B cell (primary cell): ENCODE data around the gene SSPN. TPM values are rescaled to one million over a fixed set of nuclear protein-coding genes. Genes with fewer than 3 reads are reported as not detected.

Experiments used
- ATAC-seq: fragments of 200-7000 bp; cut with Tn5 transposase; one replicate; pipeline ENCODE4 v1.10.0; 2021; ENCODE audit warnings: low read depth, mild to moderate bottlenecking, moderate number of reproducible peaks, moderate library complexity
- CTCF ChIA-PET: fragments of 350-600 bp; sonication (Branson Sonifier 250); formaldehyde crosslinking; loops from one replicate; lab custom pipeline; 2021; ENCODE audit warnings: antibody characterized with exemption, inconsistent platforms; lab: Charles Lee
- POLR2A ChIA-PET: fragments of 350-600 bp; sonication (Branson Sonifier 250); formaldehyde crosslinking; loops from one replicate; lab custom pipeline; 2021; ENCODE audit warnings: antibody characterized with exemption; lab: Charles Lee
- DNase-seq: peaks from one replicate; pipeline ENCODE4 v3.0.0; 2013
- H2AFZ ChIP-seq: 2 replicates; pipeline ENCODE4 v1.6.1; 2012; ENCODE audit warnings: mild to moderate bottlenecking, low read depth, low read length; ENCODE audit not compliant: insufficient read depth, poor library complexity, severe bottlenecking
- H3K27ac ChIP-seq, 2 donors: 1 replicate in 1 of 2; 2 replicates in 1 of 2; pipeline ENCODE4 v1.5.1; 2012 to 2013; ENCODE audit warnings: low read length in 2 of 2, mild to moderate bottlenecking in 2 of 2, moderate library complexity in 1 of 2
- H3K27me3 ChIP-seq, 4 experiments: fragments of 200-600 bp in 1 of 4; sonication (generic) in 1 of 4; replicated peaks in 1 of 4; 1 replicate in 2 of 4; 2 replicates in 2 of 4; pipeline versions ENCODE4 v1.6.1 to v1.7.0; 2013 to 2016; ENCODE audit warnings: low read length in 3 of 4, mild to moderate bottlenecking in 2 of 4, mixed read lengths in 1 of 4, moderate library complexity in 1 of 4; ENCODE audit not compliant: insufficient read depth in 4 of 4, control insufficient read depth in 3 of 4; ENCODE audit errors: control extremely low read depth in 1 of 4
- H3K36me3 ChIP-seq, 2 experiments: replicated peaks in 1 of 2; 1 replicate in 1 of 2; 2 replicates in 1 of 2; pipeline versions ENCODE4 v1.6.1 to v1.7.1; 2013; ENCODE audit warnings: low read length in 1 of 2; ENCODE audit not compliant: insufficient read depth in 2 of 2, control insufficient read depth in 1 of 2; ENCODE audit errors: control extremely low read depth in 1 of 2, extremely low read depth in 1 of 2
- H3K4me1 ChIP-seq, 2 donors: fragments of 200-600 bp in 1 of 2; sonication (generic) in 1 of 2; 1 replicate in 1 of 2; 2 replicates in 1 of 2; pipeline versions ENCODE4 v1.5.1 to v1.6.1; 2013 to 2017; ENCODE audit warnings: low read length in 2 of 2; ENCODE audit not compliant: control insufficient read depth in 2 of 2, insufficient read depth in 2 of 2
- H3K4me2 ChIP-seq: replicated peaks from 2 replicates; pipeline ENCODE3; 2012; ENCODE audit warnings: mild to moderate bottlenecking, low read depth, low read length; ENCODE audit not compliant: poor library complexity, severe bottlenecking
- H3K4me3 ChIP-seq, 5 experiments: fragments of 200-600 bp in 1 of 5; sonication (generic) in 1 of 5; 1 replicate in 3 of 5; 2 replicates in 2 of 5; pipeline versions ENCODE4 v1.5.1 to v1.7.0; 2011 to 2016; ENCODE audit warnings: low read length in 4 of 5, mild to moderate bottlenecking in 4 of 5, low read depth in 2 of 5, control low read depth in 1 of 5, moderate library complexity in 1 of 5; ENCODE audit not compliant: insufficient read depth in 1 of 5; ENCODE audit errors: control extremely low read depth in 1 of 5, extremely low read depth in 1 of 5
- H3K79me2 ChIP-seq: fragments of 200-600 bp; sonication (generic); one replicate; pipeline ENCODE4 v1.6.0; 2016; ENCODE audit warnings: low read length; ENCODE audit not compliant: control insufficient read depth, insufficient read depth
- H3K9ac ChIP-seq: fragments of 200-600 bp; sonication (generic); 2 replicates; pipeline ENCODE4 v1.6.1; 2017; ENCODE audit warnings: mild to moderate bottlenecking, low read length, moderate library complexity
- H3K9me3 ChIP-seq, 3 donors: one replicate each; pipeline versions ENCODE4 v1.6.1 to v1.7.1; 2013; ENCODE audit warnings: low read length in 2 of 3; ENCODE audit not compliant: control insufficient read depth in 2 of 3, insufficient read depth in 1 of 3; ENCODE audit errors: control extremely low read depth in 1 of 3
- H4K20me1 ChIP-seq: 2 replicates; pipeline ENCODE4 v1.6.0; 2012; ENCODE audit warnings: mild to moderate bottlenecking, low read length; ENCODE audit not compliant: insufficient read depth, control insufficient read depth, poor library complexity, severe bottlenecking
- H3K27ac Mint-ChIP-seq: one replicate; pipeline ENCODE4 v1.8.0; 2021; ENCODE audit warnings: mixed read lengths
- H3K27me3 Mint-ChIP-seq: one replicate; pipeline ENCODE4 v1.8.0; 2021; ENCODE audit warnings: mixed read lengths
- H3K4me1 Mint-ChIP-seq: one replicate; pipeline ENCODE4 v1.8.0; 2021; ENCODE audit warnings: mixed read lengths
- H3K4me3 Mint-ChIP-seq: one replicate; pipeline ENCODE4 v1.8.0; 2021; ENCODE audit warnings: mixed read lengths
- H3K9me3 Mint-ChIP-seq: one replicate; pipeline ENCODE4 v1.8.0; 2022; ENCODE audit warnings: mixed read lengths; ENCODE audit not compliant: insufficient read depth
- EZH2 ChIP-seq: IDR thresholded peaks from 2 replicates; pipeline ENCODE4 v1.6.1; 2012; ENCODE audit warnings: borderline replicate concordance, low read depth, mild to moderate bottlenecking, moderate library complexity, low read length; ENCODE audit not compliant: insufficient read depth, poor library complexity, severe bottlenecking
- WGBS: methylation state at CpG from one replicate; pipeline ENCODE4 v1.1.5; 2013; ENCODE audit warnings: missing lambda C conversion rate; ENCODE audit not compliant: insufficient coverage; 5-methylcytosine and 5-hydroxymethylcytosine counted together
- intact Hi-C: fragments of 100-400 bp; cut with micrococcal nuclease; formaldehyde crosslinking; loops from one replicate; pipeline ENCODE4 v1.10.0; 2022
- polyA plus RNA-seq: library from polyadenylated mRNA; depleted of rRNA; stranded (reverse); fragments of >200 nt; gene quantifications from 2 replicates; pipeline ENCODE4 v1.2.3, GENCODE V29; 2012
- total RNA-seq, 2 donors: library from RNA; stranded (reverse); fragments of 120-200 nt in 1 of 2; gene quantifications; 1 replicate in 1 of 2; 2 replicates in 1 of 2; pipeline versions ENCODE4 v1.2.3 to v1.2.4, GENCODE V29; 2013 to 2022
- TF ChIP-seq, protein P1 (sequence below): fragments of 200-600 bp; IDR thresholded peaks from one replicate; pipeline ENCODE4 v1.8.0; 2022; ENCODE audit warnings: antibody characterized with exemption, mild to moderate bottlenecking

SSPN gene
- total and polyA plus RNA-seq, 2 donors (not counting 1 experiment from before 2014, with no cell fraction given): 18.3 to 19.6 TPM

DNA sequence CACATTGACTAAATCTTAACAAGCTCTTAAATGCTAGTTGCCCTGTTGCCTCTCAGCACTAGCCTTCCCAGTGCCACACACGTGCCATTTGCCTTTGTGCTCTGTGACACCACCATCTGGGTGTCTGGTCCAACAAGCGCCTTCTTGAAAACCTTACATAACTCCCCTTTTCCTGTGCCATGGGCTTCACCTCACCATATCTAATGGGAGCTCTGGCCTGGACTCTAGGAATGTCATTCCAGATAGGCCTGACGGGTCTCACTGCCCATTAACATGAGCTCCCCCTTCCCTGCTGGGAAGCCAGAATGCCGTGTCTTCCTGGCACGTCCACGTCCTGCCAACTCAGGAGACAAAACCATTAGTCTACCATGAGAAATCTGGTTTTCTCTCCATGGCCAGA is 24.4 kb downstream of the SSPN start:
- Mint-ChIP-seq H3K4me1 (peaks cover 3% of the 10 kb centered on the region), H3K9me3 (no peaks in the 10 kb centered on the region), H3K27ac (no peak overlapping the region), H3K27me3 (no peaks in the 10 kb centered on the region), H3K4me3 (no peak overlapping the region)
- no peak for ATAC-seq
- Histone ChIP-seq H3K79me2 (no peaks in the 10 kb centered on the region), H3K27me3 (no peaks in the 10 kb centered on the region), H4K20me1 (no peaks in the 10 kb centered on the region), H3K9me3 (no peaks in the 10 kb centered on the region), H3K9ac (no peak overlapping the region), H2AFZ (no peak overlapping the region), H3K36me3 (no peaks in the 10 kb centered on the region), H3K4me1 (no peaks in the 10 kb centered on the region), H3K4me2 (no peak overlapping the region), H3K27ac (no peak overlapping the region), H3K4me3 (no peak overlapping the region)
- TF ChIP-seq, protein P1, sequence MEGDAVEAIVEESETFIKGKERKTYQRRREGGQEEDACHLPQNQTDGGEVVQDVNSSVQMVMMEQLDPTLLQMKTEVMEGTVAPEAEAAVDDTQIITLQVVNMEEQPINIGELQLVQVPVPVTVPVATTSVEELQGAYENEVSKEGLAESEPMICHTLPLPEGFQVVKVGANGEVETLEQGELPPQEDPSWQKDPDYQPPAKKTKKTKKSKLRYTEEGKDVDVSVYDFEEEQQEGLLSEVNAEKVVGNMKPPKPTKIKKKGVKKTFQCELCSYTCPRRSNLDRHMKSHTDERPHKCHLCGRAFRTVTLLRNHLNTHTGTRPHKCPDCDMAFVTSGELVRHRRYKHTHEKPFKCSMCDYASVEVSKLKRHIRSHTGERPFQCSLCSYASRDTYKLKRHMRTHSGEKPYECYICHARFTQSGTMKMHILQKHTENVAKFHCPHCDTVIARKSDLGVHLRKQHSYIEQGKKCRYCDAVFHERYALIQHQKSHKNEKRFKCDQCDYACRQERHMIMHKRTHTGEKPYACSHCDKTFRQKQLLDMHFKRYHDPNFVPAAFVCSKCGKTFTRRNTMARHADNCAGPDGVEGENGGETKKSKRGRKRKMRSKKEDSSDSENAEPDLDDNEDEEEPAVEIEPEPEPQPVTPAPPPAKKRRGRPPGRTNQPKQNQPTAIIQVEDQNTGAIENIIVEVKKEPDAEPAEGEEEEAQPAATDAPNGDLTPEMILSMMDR: no peak
- TF ChIP-seq EZH2: no peak
- WGBS: 98% methylated on average over 6 of the region's 6 CpGs
- no peak for DNase-seq
- intact Hi-C loops: no loop called here
- ChIA-PET POLR2A (no interaction called here), CTCF (interaction anchor here (0.6 kb wide), 1 partner anchor 327 kb away, joined by 3 read pairs; no protein-coding TSS in a partner anchor)

DNA sequence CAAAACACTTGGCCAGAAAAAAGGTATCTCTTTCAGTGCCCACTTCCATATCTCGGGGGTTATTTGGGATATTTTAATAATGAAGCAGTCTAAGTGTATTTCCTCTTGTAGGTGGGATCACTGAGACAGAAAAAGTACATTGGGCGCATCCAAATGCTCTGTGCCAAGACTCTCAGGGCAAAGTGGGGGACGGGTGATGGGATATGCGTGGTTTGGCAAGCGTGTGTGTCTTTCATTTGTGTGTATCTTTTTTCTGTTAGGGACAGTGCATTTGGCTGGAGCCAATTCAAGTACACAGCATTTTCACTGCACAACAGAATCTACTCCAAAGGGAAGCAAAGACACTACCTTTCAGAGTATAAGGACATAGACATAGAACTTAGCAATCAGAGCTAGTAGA is 29.3 kb downstream of the SSPN start:
- Histone ChIP-seq H2AFZ (no peak overlapping the region), H3K27ac (no peak overlapping the region), H3K9ac (no peak overlapping the region), H4K20me1 (no peaks in the 10 kb centered on the region), H3K4me1 (peaks cover 11 to 13% of the 10 kb centered on the region in 2 donors), H3K4me3 (no peak overlapping the region), H3K36me3 (no peaks in the 10 kb centered on the region), H3K9me3 (no peaks in the 10 kb centered on the region), H3K27me3 (peaks cover 0 to 19% (median 5%) of the 10 kb centered on the region in 4 experiments), H3K4me2 (no peak overlapping the region), H3K79me2 (no peaks in the 10 kb centered on the region)
- peaks cover 11% of the 10 kb centered on the region for H3K27me3 Mint-ChIP-seq
- TF ChIP-seq, protein P1: no peak
- no peak for TF ChIP-seq EZH2
- H3K27ac Mint-ChIP-seq: no peak overlapping the region
- H3K4me1 Mint-ChIP-seq: peaks cover 15% of the 10 kb centered on the region
- intact Hi-C loops: no loop called here
- DNase-seq (no peak), ATAC-seq (no peak)
- CTCF ChIA-PET: interaction anchor here (0.7 kb wide), 1 partner anchor 43 kb away, joined by 3 read pairs; no protein-coding TSS in a partner anchor
- WGBS: 100% methylated on average over 2 of the region's 5 CpGs
- POLR2A ChIA-PET: no interaction called here
- H3K4me3 Mint-ChIP-seq: no peak overlapping the region
- no peaks in the 10 kb centered on the region for H3K9me3 Mint-ChIP-seq
